ENCODE data around the gene FILIP1. TPM values are rescaled to one million over a fixed set of nuclear protein-coding genes. Genes with fewer than 3 reads are reported as not detected.

The FILIP1 gene, protein sequence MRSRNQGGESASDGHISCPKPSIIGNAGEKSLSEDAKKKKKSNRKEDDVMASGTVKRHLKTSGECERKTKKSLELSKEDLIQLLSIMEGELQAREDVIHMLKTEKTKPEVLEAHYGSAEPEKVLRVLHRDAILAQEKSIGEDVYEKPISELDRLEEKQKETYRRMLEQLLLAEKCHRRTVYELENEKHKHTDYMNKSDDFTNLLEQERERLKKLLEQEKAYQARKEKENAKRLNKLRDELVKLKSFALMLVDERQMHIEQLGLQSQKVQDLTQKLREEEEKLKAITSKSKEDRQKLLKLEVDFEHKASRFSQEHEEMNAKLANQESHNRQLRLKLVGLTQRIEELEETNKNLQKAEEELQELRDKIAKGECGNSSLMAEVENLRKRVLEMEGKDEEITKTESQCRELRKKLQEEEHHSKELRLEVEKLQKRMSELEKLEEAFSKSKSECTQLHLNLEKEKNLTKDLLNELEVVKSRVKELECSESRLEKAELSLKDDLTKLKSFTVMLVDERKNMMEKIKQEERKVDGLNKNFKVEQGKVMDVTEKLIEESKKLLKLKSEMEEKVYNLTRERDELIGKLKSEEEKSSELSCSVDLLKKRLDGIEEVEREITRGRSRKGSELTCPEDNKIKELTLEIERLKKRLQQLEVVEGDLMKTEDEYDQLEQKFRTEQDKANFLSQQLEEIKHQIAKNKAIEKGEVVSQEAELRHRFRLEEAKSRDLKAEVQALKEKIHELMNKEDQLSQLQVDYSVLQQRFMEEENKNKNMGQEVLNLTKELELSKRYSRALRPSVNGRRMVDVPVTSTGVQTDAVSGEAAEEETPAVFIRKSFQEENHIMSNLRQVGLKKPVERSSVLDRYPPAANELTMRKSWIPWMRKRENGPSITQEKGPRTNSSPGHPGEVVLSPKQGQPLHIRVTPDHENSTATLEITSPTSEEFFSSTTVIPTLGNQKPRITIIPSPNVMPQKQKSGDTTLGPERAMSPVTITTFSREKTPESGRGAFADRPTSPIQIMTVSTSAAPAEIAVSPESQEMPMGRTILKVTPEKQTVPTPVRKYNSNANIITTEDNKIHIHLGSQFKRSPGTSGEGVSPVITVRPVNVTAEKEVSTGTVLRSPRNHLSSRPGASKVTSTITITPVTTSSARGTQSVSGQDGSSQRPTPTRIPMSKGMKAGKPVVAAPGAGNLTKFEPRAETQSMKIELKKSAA (N-terminal part only)
- 3.7 and 13.3 TPM in 2 replicates for total RNA-seq

- peak in 1 of 2 donors; percentile 54 for DNase-seq (ENCODE audit: low read depth in 2 of 2)
Measured at GRCh38 chr6:75493400-75494064, at the start of gene FILIP1. Gene FILIP1, minus strand, starts transcription at chr6:75493800. Its CDS starts 78,828 bp downstream, at chr6:75414972.

GRCh38 chr6:75543311-75543710, 49.7 kb upstream of the FILIP1 start:
- no peak for DNase-seq (ENCODE audit: low read depth in 2 of 2)

DNA sequence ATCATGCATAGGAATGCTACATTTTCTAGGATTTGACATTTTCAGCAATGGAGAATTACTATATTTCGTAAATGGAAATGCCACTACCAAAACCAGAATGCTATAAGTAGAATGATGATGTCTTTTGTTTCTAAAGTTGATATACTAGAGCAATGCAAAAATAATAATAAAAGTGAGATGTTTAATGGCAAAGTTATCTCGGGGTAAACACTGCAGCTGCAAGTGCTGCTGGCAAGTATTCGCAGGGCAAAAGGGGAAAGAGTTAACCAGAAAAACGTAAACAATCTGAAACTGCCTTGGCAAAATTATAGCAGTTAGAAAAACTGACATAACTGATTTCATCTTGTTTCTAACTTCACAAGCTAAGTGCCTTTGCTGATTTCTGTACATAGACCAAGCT, 45.5 kb upstream of the FILIP1 start:
- DNase-seq (ENCODE audit: low read depth in 2 of 2), result no peak

- no peak for DNase-seq (ENCODE audit: low read depth in 2 of 2)
Measured at GRCh38 chr6:75532521-75532920, 38.9 kb upstream of the FILIP1 start.

DNA sequence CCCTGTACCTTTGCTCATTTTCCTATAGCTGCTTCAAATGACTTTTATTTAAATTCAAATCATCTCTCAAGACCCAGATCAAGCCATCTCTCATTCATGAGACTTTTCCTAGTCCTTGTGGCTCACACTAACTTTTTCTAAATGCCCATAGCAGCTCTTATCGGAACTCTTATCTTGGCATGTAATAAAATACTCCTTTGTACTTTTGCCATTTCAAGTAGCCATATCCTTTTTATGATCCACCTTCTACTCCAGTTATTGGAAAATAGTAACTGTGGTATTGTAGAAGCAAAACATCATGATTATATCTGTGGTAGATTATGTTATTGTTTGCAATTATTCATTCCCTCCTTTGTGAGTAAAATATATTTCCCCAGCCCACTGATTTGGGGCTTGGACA, 37.6 kb upstream of the FILIP1 start:
- DNase-seq (ENCODE audit: low read depth in 2 of 2), result no peak

GRCh38 chr6:75530696-75531095, 37.1 kb upstream of the FILIP1 start:
- no peak for DNase-seq (ENCODE audit: low read depth in 2 of 2)

- DNase-seq (ENCODE audit: low read depth in 2 of 2), result no peak
Measured at GRCh38 chr6:75528423-75528822, 34.8 kb upstream of the FILIP1 start.

DNA sequence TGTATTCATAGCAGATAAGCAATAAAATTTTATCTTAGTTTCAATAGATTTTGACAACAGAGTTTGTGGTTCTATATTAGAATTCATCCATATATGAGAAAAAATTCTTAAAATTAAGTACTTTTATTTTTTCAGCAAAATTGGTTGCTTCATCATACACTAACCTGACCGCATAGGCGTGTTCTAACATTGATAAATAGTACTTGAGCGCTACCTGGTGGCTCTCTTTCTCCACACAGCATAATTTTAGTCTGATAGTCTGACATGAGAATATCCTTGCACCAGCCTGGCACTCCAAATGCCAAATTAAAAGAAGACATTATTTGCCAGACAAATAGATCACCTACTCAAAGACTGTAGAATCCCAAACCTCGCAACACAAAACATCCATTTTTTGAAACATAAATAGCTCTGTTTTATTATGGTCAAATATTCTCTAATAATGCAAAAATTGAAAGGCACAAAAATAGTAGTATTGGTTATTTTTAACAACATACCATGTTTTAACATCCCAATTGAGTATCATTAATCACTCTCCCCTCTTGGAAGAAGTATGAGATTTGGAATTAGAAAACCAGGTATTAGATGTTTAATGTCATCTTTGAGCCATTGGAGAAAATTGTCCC, 33.0 kb upstream of the FILIP1 start:
- peak; percentile 78 to 83 for DNase-seq (ENCODE audit: low read depth in 2 of 2)

DNA sequence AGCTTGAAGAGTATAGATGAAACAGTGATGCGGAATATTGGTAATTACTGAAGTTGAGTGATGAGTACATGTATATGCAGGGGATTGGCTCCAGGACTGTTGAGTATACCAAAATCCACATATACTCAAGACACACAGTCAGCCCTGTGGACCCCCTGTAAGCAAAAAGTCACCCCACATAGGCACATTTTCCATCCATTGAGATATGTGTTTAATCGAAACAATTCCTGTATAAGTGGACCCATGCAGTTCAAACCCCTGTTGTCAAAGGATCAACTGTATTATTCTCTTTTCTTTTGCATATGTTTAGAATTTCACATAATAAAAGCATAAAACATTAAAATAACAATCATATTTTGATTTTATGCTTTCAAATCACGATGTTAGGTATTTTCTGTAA, 32.1 kb upstream of the FILIP1 start:
- DNase-seq (ENCODE audit: low read depth in 2 of 2), result no peak

GRCh38 chr6:75524322-75524972, 30.8 kb upstream of the FILIP1 start:
- DNase-seq (ENCODE audit: low read depth in 2 of 2), result peak; percentile 28 to 88

DNA sequence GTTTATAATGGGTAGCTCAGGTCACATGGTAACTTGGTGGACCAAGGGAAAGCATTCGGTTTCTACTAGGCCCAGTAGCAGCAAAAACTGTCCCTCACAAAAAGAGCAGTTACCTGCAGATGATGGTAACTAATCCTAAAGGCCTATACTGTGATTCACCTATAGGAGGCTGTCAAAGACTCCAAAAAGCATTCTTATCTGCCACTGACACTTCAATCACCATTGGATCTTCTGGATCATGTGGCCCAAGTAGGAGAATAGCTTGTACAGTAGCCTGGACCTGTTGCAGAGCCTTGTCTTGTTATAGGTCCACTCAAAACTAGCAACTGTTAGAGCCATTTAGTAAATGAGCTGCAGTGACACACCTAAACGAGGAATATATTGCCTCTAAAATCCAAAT, 23.2 kb upstream of the FILIP1 start:
- no peak for DNase-seq (ENCODE audit: low read depth in 2 of 2)

- DNase-seq (ENCODE audit: low read depth in 2 of 2), result no peak
Measured at GRCh38 chr6:75512591-75512990, 19.0 kb upstream of the FILIP1 start.

GRCh38 chr6:75505424-75505823, 11.8 kb upstream of the FILIP1 start:
- DNase-seq (ENCODE audit: low read depth in 2 of 2), result no peak

DNA sequence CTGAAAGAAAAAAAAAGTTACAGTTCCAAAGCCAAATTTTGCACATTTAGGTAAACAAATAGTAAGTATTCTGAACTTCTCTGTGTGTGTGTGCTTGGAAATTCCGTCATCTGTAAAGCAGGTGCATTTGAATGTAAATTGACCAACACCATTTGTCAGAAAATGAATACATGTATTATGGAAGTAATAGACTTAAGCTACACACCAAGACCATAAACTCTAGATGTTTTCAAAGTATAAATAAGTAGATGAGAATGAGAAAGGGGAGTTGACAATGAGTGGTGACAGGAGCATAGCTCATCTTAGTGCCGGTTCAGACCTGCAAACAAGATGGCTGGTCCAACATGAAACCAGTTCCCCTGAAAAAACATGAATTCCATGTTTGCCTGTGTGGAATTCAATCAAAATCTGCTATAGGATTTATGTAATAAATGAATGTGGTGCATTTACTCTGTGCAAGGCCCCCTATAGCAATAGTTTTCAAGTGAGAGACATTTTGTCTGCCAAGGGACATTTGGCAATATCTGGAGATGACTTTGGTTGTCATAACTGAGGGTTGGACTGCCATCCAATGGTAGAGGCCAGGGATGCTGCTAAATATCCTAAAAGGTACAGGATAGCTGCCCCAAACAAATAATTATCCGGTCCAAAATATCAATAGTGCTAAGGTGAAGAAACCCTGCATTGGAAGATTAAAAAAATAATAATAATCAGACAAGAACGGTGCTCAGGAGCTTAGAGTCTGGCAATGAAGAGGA, 11.0 kb upstream of the FILIP1 start:
- DNase-seq (ENCODE audit: low read depth in 2 of 2), result peak; percentile 8 to 33

GRCh38 chr6:75503291-75503690, 9.7 kb upstream of the FILIP1 start:
- DNase-seq (ENCODE audit: low read depth in 2 of 2), result peak in 1 of 2 donors; percentile 80

- peak in 1 of 2 donors; percentile 33 for DNase-seq (ENCODE audit: low read depth in 2 of 2)
Measured at GRCh38 chr6:75502884-75503283, 9.3 kb upstream of the FILIP1 start.

DNA sequence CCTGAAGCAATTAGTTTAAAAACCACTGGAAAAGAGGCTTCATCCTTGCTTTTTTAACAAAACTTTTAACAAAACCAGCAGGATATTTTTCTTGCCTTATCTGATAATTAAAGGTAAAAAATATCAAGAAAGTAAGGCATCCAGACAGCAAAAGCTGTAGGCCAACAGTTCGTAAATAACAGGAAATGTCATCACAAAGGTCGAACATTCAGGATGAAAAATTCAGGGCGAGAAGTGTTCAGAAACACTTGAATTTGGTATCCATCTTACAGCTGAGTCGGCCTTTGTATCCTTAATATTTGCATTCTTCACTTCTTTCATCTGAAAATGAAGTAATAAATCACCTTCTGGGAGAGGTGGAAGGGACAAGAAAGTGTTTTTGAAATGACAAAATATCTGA, 8.2 kb upstream of the FILIP1 start:
- DNase-seq (ENCODE audit: low read depth in 2 of 2), result peak in 1 of 2 donors; percentile 59

- no peak for DNase-seq (ENCODE audit: low read depth in 2 of 2)
Measured at GRCh38 chr6:75499640-75500039, 6.0 kb upstream of the FILIP1 start.

DNA sequence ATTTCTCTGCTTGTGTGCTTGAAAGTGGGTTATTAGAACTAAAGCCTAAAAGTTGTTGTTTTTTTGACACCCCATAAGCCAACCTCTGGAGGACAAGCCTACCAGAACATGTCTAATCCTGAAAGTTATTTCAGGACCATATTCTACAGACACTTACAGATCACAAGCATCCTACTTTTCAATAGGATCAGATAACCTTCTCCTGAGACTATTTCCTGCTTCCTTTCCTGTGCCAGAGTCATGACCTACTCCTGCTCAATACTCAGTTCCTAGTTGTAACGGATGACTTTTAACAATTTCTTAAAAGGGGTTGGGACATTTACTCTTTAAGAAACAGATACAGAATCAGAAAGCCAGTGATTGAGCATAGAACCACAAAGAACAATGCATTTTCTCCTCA, 5.3 kb upstream of the FILIP1 start:
- DNase-seq (ENCODE audit: low read depth in 2 of 2), result peak in 1 of 2 donors; percentile 55
